GM12801 (cell line): ENCODE data around the gene ODAD2.

Source experiments
- TF ChIP-seq, protein P1 (sequence below): IDR thresholded peaks from one replicate; pipeline ENCODE4 v1.5.1; 2011; ENCODE audit warnings: control low read depth; ENCODE audit not compliant: insufficient read length; ENCODE audit errors: extremely low read depth

Gene ODAD2

GRCh38 chr10:27997865-27998177 lies 1.1 kb downstream of the ODAD2 start:
- TF ChIP-seq, protein P1, sequence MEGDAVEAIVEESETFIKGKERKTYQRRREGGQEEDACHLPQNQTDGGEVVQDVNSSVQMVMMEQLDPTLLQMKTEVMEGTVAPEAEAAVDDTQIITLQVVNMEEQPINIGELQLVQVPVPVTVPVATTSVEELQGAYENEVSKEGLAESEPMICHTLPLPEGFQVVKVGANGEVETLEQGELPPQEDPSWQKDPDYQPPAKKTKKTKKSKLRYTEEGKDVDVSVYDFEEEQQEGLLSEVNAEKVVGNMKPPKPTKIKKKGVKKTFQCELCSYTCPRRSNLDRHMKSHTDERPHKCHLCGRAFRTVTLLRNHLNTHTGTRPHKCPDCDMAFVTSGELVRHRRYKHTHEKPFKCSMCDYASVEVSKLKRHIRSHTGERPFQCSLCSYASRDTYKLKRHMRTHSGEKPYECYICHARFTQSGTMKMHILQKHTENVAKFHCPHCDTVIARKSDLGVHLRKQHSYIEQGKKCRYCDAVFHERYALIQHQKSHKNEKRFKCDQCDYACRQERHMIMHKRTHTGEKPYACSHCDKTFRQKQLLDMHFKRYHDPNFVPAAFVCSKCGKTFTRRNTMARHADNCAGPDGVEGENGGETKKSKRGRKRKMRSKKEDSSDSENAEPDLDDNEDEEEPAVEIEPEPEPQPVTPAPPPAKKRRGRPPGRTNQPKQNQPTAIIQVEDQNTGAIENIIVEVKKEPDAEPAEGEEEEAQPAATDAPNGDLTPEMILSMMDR = no peak

DNA sequence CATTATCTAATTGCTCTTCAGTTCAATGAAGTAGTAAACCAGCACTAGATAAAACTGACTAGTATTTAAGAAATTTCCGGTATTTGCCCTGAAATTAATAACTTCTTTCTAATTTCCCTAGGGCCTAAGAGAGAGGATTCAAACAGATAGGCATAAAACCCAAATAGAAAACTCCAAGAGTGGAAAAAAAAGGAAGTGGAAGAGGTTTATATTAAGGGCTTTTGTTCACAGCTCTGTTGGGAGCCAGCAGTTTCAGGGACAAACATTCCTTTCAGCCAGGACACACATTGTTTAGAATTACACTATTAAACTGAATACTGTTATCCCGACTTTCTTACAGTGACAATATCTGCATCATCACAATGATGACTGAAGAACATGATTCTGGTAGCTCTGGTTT lies 3.6 kb downstream of the ODAD2 start:
- TF ChIP-seq, protein P1 = no peak

- TF ChIP-seq, protein P1 = no peak
These were observed 12.1 kb downstream of the ODAD2 start for GRCh38 chr10:27986821-27987220.

DNA sequence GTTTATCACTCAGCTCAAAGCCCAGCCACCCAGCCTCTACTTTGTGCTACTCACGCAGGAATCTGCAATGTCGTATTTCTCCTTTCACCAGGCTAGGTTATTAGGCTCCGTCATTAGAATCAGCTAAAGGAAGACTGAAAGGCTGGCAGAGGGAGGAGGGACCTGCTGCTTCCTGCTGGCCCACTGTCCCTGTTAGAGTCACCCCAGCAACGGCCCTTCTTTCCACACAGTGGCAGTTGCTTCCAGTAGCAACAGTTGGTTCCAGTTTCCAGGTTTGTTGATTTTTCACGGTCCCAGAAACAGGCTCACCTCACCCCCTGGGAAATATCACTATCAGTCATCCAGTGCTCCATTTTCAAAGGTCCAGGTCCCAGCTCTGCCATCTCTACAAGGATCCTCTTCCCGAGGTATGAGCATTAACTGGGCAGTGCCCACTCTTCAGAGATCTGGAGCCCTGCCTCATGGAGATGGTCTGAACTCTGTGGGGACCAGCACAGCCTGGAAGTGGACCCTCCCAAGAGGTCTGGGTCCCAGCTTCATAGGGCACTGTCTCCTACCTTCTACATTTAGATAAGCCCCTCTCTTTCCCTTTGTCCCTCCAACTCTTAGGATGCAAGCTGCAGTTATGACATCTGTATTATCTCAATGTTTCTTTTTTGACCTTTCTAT lies 15.9 kb downstream of the ODAD2 start:
- TF ChIP-seq, protein P1 = no peak

DNA sequence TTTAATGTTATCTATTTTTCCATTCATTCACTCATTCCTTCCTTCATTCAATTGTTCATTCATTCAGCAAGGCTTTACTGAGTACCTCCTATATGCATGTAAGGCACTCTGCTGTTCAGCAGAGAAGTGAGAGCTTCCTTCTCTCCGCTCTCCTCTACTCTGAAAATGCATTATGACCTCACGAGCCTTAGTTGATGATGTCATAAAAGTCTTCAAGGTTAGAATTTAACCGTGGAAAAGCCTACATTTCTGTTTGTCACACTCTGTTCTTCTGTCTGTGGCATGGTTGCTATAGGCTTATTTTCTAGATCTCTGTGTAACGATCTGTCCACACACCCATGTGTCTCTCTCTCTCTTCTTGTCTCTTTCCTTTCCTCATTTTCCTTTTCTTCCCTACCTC lies 17.1 kb downstream of the ODAD2 start:
- TF ChIP-seq, protein P1 = no peak

DNA sequence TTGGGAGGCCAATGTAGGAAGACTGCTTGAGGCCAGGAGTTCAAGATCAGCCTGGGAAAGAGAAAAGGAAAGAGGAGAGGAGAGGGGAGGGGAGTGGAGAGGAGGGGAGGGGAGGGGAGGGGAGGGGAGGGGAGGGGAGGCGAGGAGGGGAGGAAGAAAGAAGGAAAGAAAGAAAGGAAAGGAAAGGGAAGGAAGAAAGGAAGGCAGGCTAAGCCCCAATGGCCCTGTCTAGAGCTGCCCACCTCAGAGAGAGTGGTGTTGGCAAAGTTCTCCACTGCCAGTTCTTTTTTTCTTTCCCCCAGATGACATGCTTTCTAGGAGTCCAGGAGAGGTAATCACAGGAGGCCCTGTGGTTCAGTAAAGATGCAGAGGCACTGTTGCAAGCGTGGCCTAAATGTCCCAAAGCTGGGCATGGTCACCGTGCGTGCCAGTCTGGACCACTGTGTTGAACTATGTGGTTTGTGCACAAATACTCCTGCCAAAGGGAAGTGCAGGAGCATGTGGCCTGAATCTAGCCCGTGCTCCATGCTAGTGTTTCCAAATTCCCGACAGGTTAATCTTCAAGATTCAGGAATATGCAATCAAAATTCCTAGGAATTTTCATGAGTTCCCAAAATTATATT lies 39.7 kb downstream of the ODAD2 start:
- TF ChIP-seq, protein P1 = no peak

DNA sequence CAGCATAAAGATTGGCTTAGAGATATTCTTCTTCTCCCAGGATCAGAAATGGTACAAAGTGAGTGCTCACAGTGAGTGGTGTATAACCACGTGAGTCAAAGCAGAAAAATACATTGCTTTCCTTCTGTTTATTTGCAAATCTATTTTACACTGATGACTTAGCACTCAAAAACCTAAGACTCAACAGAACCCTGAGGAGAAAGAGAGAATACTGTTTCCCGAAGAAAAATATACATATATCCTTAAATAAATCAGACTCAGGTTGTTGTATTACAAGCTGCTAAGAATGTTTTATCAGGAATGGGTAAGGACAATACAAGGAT lies 48.7 kb downstream of the ODAD2 start:
- TF ChIP-seq, protein P1 = no peak
